WTC11 (cell line): ENCODE data around the gene ZNF830. TPM values are rescaled to one million over a fixed set of nuclear protein-coding genes. Genes with fewer than 3 reads are reported as not detected.

Experiments used
- ATAC-seq: fragments of 200-7000 bp; cut with Tn5 transposase; 2 replicates; pipeline ENCODE4 v1.10.0; 2021; ENCODE audit warnings: mild to moderate bottlenecking, moderate library complexity
- CTCF ChIA-PET: fragments of 300-600 bp; sonication (Branson Sonifier 250); formaldehyde crosslinking; loops from one replicate; lab custom pipeline; 2021; ENCODE audit warnings: antibody characterized with exemption; lab: Charles Lee
- POLR2A ChIA-PET: fragments of 350-600 bp; sonication (Branson Sonifier 250); formaldehyde crosslinking; loops from one replicate; lab custom pipeline; 2021; ENCODE audit warnings: antibody characterized with exemption; lab: Charles Lee
- DNase-seq: peaks from one replicate; pipeline ENCODE4 v3.0.0; 2021; ENCODE audit warnings: low spot score
- H3K27ac Mint-ChIP-seq: 2 replicates; pipeline ENCODE4 v1.8.0; 2021; ENCODE audit warnings: mixed read lengths
- H3K27me3 Mint-ChIP-seq: 2 replicates; pipeline ENCODE4 v1.8.0; 2021; ENCODE audit warnings: low read depth, mild to moderate bottlenecking, moderate library complexity, mixed read lengths
- H3K36me3 Mint-ChIP-seq: 2 replicates; pipeline ENCODE4 v1.8.0; 2021; ENCODE audit warnings: mixed read lengths
- H3K4me1 Mint-ChIP-seq: 2 replicates; pipeline ENCODE4 v1.8.0; 2022; ENCODE audit warnings: mixed read lengths
- H3K4me3 Mint-ChIP-seq: 2 replicates; pipeline ENCODE4 v1.8.0; 2021; ENCODE audit warnings: mild to moderate bottlenecking, moderate library complexity, mixed read lengths
- H3K9me3 Mint-ChIP-seq: 2 replicates; pipeline ENCODE4 v1.8.0; 2021; ENCODE audit warnings: mixed read lengths
- ARID4B ChIP-seq: sonication (generic); formaldehyde crosslinking; IDR thresholded peaks from 2 replicates; pipeline ENCODE4 v1.8.0; 2023; ENCODE audit warnings: missing genetic modification reagents, mild to moderate bottlenecking, borderline replicate concordance
- ATF3 ChIP-seq: sonication (generic); formaldehyde crosslinking; conservative IDR thresholded peaks from 2 replicates; pipeline ENCODE4 v1.8.1; 2022; ENCODE audit warnings: mild to moderate bottlenecking, missing genetic modification reagents
- CTCF ChIP-seq: fragments of 200-600 bp; IDR thresholded peaks from 2 replicates; pipeline ENCODE4 v1.8.0; 2022; ENCODE audit warnings: antibody characterized with exemption
- E2F1 ChIP-seq: sonication (generic); formaldehyde crosslinking; IDR thresholded peaks from 2 replicates; pipeline ENCODE4 v1.8.0; 2022; ENCODE audit warnings: mild to moderate bottlenecking, missing genetic modification reagents
- ERG ChIP-seq: fragments of 250-450 bp; sonication (Bioruptor Pico); IDR thresholded peaks from 2 replicates; pipeline ENCODE4 v1.8.0; 2021; ENCODE audit warnings: mild to moderate bottlenecking
- FOXP4 ChIP-seq: sonication (generic); formaldehyde crosslinking; IDR thresholded peaks from 2 replicates; pipeline ENCODE4 v1.8.0; 2022; ENCODE audit warnings: mild to moderate bottlenecking, missing genetic modification reagents
- HMGXB4 ChIP-seq: sonication (generic); formaldehyde crosslinking; IDR thresholded peaks from 2 replicates; pipeline ENCODE4 v1.8.1; 2023; ENCODE audit warnings: mild to moderate bottlenecking, moderate library complexity, missing genetic modification reagents
- NFE2L1 ChIP-seq: sonication (generic); formaldehyde crosslinking; IDR thresholded peaks from 2 replicates; pipeline ENCODE4 v1.8.1; 2023; ENCODE audit warnings: missing genetic modification reagents
- TEAD4 ChIP-seq: sonication (generic); formaldehyde crosslinking; IDR thresholded peaks from 2 replicates; pipeline ENCODE4 v1.8.0; 2022; ENCODE audit warnings: mild to moderate bottlenecking, missing genetic modification reagents
- USF1 ChIP-seq: sonication (generic); formaldehyde crosslinking; IDR thresholded peaks from 2 replicates; pipeline ENCODE4 v1.8.0; 2022; ENCODE audit warnings: mild to moderate bottlenecking, missing genetic modification reagents
- ZBTB21 ChIP-seq: sonication (generic); formaldehyde crosslinking; IDR thresholded peaks from 2 replicates; pipeline ENCODE4 v1.8.1; 2023; ENCODE audit warnings: mild to moderate bottlenecking, missing genetic modification reagents, borderline replicate concordance
- ZNF219 ChIP-seq: sonication (generic); formaldehyde crosslinking; IDR thresholded peaks from 2 replicates; pipeline ENCODE4 v1.8.0; 2023; ENCODE audit warnings: missing genetic modification reagents, mild to moderate bottlenecking, borderline replicate concordance
- ZNF263 ChIP-seq: sonication (generic); formaldehyde crosslinking; IDR thresholded peaks from 2 replicates; pipeline ENCODE4 v1.8.1; 2022; ENCODE audit warnings: low read depth, mild to moderate bottlenecking, moderate library complexity, missing genetic modification reagents
- ZNF396 ChIP-seq: fragments of 250-450 bp; sonication (Bioruptor Pico); IDR thresholded peaks from 2 replicates; pipeline ENCODE4 v1.8.0; 2021; ENCODE audit warnings: mild to moderate bottlenecking, moderate library complexity, borderline replicate concordance
- ZNF423 ChIP-seq: fragments of 250-450 bp; sonication (Bioruptor Pico); IDR thresholded peaks from 2 replicates; pipeline ENCODE4 v2.1.2; 2022; ENCODE audit warnings: mild to moderate bottlenecking, moderate library complexity
- ZNF512 ChIP-seq: sonication (generic); formaldehyde crosslinking; IDR thresholded peaks from 2 replicates; pipeline ENCODE4 v1.8.1; 2022; ENCODE audit warnings: missing genetic modification reagents, borderline replicate concordance
- total RNA-seq: library from RNA; stranded (reverse); gene quantifications from 3 replicates; pipeline ENCODE4 v1.2.3, GENCODE V29; 2021

ZNF830 gene
- total RNA-seq, 1 experiment from 2014 or later: 20.2 TPM

GRCh38 chr17:34981538-34982241, 20.4 kb downstream of the ZNF830 start:
- no peaks in the 10 kb centered on the region for H3K27me3 Mint-ChIP-seq
- no peak for TF ChIP-seq E2F1
- TF ChIP-seq HMGXB4: no peak
- no peak for TF ChIP-seq ZNF512 (CRISPR knock-in tag)
- no peak for TF ChIP-seq FOXP4
- no peak for TF ChIP-seq TEAD4 (CRISPR knock-in tag)
- no peak for TF ChIP-seq ERG (CRISPR knock-in tag)
- no peak for TF ChIP-seq ZBTB21 (CRISPR knock-in tag)
- no peak for TF ChIP-seq ZNF396 (CRISPR knock-in tag)
- no peak for TF ChIP-seq NFE2L1 (CRISPR knock-in tag)
- no peak for TF ChIP-seq USF1 (CRISPR knock-in tag)
- no peak for TF ChIP-seq ATF3
- no peak for TF ChIP-seq ZNF423
- no peak for TF ChIP-seq ZNF219 (CRISPR knock-in tag)
- TF ChIP-seq ARID4B (CRISPR knock-in tag): no peak
- TF ChIP-seq ZNF263 (CRISPR knock-in tag): no peak
- no peak for TF ChIP-seq CTCF
- ChIA-PET CTCF (interaction anchor here (0.7 to 1.9 kb wide), 5 partner anchors 10 to 138 kb away, joined by 3 to 8 read pairs (median 4); partner anchors contain the start of gene RAD51D), POLR2A (interaction anchor here (0.6 kb wide), 1 partner anchor 215 kb away, joined by 4 read pairs; no protein-coding TSS in a partner anchor)
- H3K4me1 Mint-ChIP-seq: peaks cover 26% of the 10 kb centered on the region
- H3K4me3 Mint-ChIP-seq: peak overlapping the region; percentile 92
- no peaks in the 10 kb centered on the region for H3K9me3 Mint-ChIP-seq
- DNase-seq (no peak), ATAC-seq (no peak)
- peaks cover 36% of the 10 kb centered on the region for H3K36me3 Mint-ChIP-seq
- H3K27ac Mint-ChIP-seq: peak overlapping the region; percentile 80
